HepG2 (cell line): Measurements from ENCODE around the gene PRKD2. TPM values are rescaled to one million over a fixed set of nuclear protein-coding genes. Genes with fewer than 3 reads are reported as not detected.

Experiments
- ATF1 ChIP-seq: IDR thresholded peaks from 2 replicates; pipeline ENCODE4 v1.6.1; 2016; ENCODE audit warnings: mild to moderate bottlenecking, control low read depth
- DPF2 ChIP-seq: sonication (generic); formaldehyde crosslinking; IDR thresholded peaks from 2 replicates; pipeline ENCODE4 v1.4.0; 2020; ENCODE audit warnings: mild to moderate bottlenecking, low read depth, missing genetic modification reagents, borderline replicate concordance
- EZH2 ChIP-seq: conservative IDR thresholded peaks from 2 replicates; pipeline ENCODE4 v1.6.1; 2012; ENCODE audit warnings: mild to moderate bottlenecking, low read depth, low read length, moderate library complexity
- KLF11 ChIP-seq: IDR thresholded peaks from 2 replicates; pipeline ENCODE4 v1.6.1; 2016; ENCODE audit warnings: missing compliant biosample characterization
- MATR3 ChIP-seq: sonication (generic); formaldehyde crosslinking; IDR thresholded peaks from 2 replicates; pipeline ENCODE4 v1.4.0; 2020; ENCODE audit warnings: missing genetic modification reagents
- MTA1 ChIP-seq: sonication (generic); formaldehyde crosslinking; IDR thresholded peaks from 2 replicates; pipeline ENCODE4 v1.4.0; 2020; ENCODE audit warnings: missing genetic modification reagents, mild to moderate bottlenecking, borderline replicate concordance
- NFIB ChIP-seq: sonication (generic); formaldehyde crosslinking; IDR thresholded peaks from 2 replicates; pipeline ENCODE4 v1.9.0; 2021; ENCODE audit warnings: missing genetic modification reagents, mild to moderate bottlenecking, borderline replicate concordance
- NONO ChIP-seq, 2 experiments: fragments of 450-650 bp in 1 of 2; sonication (generic) in 1 of 2; formaldehyde crosslinking in 1 of 2; IDR thresholded peaks in 1 of 2; conservative IDR thresholded peaks in 1 of 2; 2 replicates each; pipeline versions ENCODE4 v1.6.1 to v1.8.0; 2017 to 2022; ENCODE audit warnings: mild to moderate bottlenecking in 1 of 2, missing genetic modification reagents in 1 of 2, moderate library complexity in 1 of 2
- NR2C2 ChIP-seq: sonication (generic); formaldehyde crosslinking; IDR thresholded peaks from 2 replicates; pipeline ENCODE4 v1.4.0; 2020; ENCODE audit warnings: missing genetic modification reagents, mild to moderate bottlenecking, moderate library complexity, borderline replicate concordance
- PHB2 ChIP-seq: fragments of 450-650 bp; IDR thresholded peaks from 2 replicates; pipeline ENCODE4 v1.6.1; 2018; ENCODE audit not compliant: partially characterized antibody
- RAD21 ChIP-seq: fragments of 450-650 bp; formaldehyde crosslinking; IDR thresholded peaks from 2 replicates; pipeline ENCODE4 v1.5.0; 2020; ENCODE audit warnings: mild to moderate bottlenecking
- RFXAP ChIP-seq: sonication (generic); formaldehyde crosslinking; IDR thresholded peaks from 2 replicates; pipeline ENCODE4 v1.4.0; 2020; ENCODE audit warnings: missing genetic modification reagents, borderline replicate concordance
- SIN3A ChIP-seq: IDR thresholded peaks from 2 replicates; pipeline ENCODE4 v1.6.1; 2011; ENCODE audit warnings: low read depth, mild to moderate bottlenecking, control low read depth, low read length, borderline replicate concordance
- SNRNP70 ChIP-seq: fragments of 200-400 bp; formaldehyde crosslinking; IDR thresholded peaks from 2 replicates; pipeline ENCODE4 v1.6.1; 2017; ENCODE audit warnings: mild to moderate bottlenecking, low read depth, low read length, moderate library complexity
- TBP ChIP-seq: sonication (generic); formaldehyde crosslinking; IDR thresholded peaks from 2 replicates; pipeline ENCODE4 v1.5.0; 2020; ENCODE audit warnings: missing genetic modification reagents
- ZNF101 ChIP-seq: sonication (generic); formaldehyde crosslinking; IDR thresholded peaks from 2 replicates; pipeline ENCODE4 v1.4.0; 2020; ENCODE audit warnings: mild to moderate bottlenecking, low read depth, missing genetic modification reagents, borderline replicate concordance
- ZNF205 ChIP-seq: IDR thresholded peaks from 2 replicates; pipeline ENCODE4 v1.6.1; 2018; ENCODE audit warnings: missing biosample characterization, missing genetic modification reagents
- ZNF282 ChIP-seq: fragments of 450-650 bp; IDR thresholded peaks from 2 replicates; pipeline ENCODE4 v1.6.1; 2018; ENCODE audit not compliant: partially characterized antibody
- ZNF33B ChIP-seq: sonication (generic); formaldehyde crosslinking; IDR thresholded peaks from 2 replicates; pipeline ENCODE4 v1.5.1; 2020; ENCODE audit warnings: mild to moderate bottlenecking, missing genetic modification reagents
- ZNF44 ChIP-seq: sonication (generic); formaldehyde crosslinking; IDR thresholded peaks from 2 replicates; pipeline ENCODE4 v1.5.1; 2020; ENCODE audit warnings: mild to moderate bottlenecking, missing genetic modification reagents
- ZNF546 ChIP-seq: sonication (generic); formaldehyde crosslinking; conservative IDR thresholded peaks from 2 replicates; pipeline ENCODE4 v1.8.1; 2023; ENCODE audit warnings: mild to moderate bottlenecking, missing genetic modification reagents
- ZNF629 ChIP-seq: sonication (generic); formaldehyde crosslinking; conservative IDR thresholded peaks from 2 replicates; pipeline ENCODE4 v1.5.0; 2020; ENCODE audit warnings: missing genetic modification reagents
- ZNF710 ChIP-seq: sonication (generic); formaldehyde crosslinking; IDR thresholded peaks from 2 replicates; pipeline ENCODE4 v1.5.0; 2020; ENCODE audit warnings: mild to moderate bottlenecking, missing genetic modification reagents, borderline replicate concordance
- ZNF784 ChIP-seq: sonication (generic); formaldehyde crosslinking; IDR thresholded peaks from 2 replicates; pipeline ENCODE4 v1.5.1; 2020; ENCODE audit warnings: missing genetic modification reagents, mild to moderate bottlenecking, borderline replicate concordance
- polyA plus RNA-seq, 8 experiments: library from polyadenylated mRNA; depleted of rRNA in 3 of 8; stranded (reverse) in 7 of 8; unstranded in 1 of 8; fragments of >200 nt; fragmentation: Illumina TruSeq in 4 of 8; extraction: Trizol in 4 of 8; gene quantifications; 2 replicates each; pipeline versions ENCODE4 v1.2.1 to v1.2.3, GENCODE V29; 2011 to 2016; ENCODE audit warnings: low read depth in 4 of 8, missing spikeins in 1 of 8, mixed read lengths in 1 of 8; ENCODE audit not compliant: insufficient read depth in 1 of 8
- total RNA-seq, 5 experiments: library from RNA; depleted of rRNA; stranded (reverse); fragments of >200 nt; fragmentation: Illumina TruSeq; extraction: Trizol; gene quantifications; 2 replicates each; pipeline ENCODE4 v1.2.3, GENCODE V29; 2016; ENCODE audit warnings: low read depth in 1 of 5
- TF ChIP-seq, protein P1 (sequence below): sonication (generic); formaldehyde crosslinking; IDR thresholded peaks from 2 replicates; pipeline ENCODE4 v1.8.1; 2023; ENCODE audit warnings: mild to moderate bottlenecking, missing genetic modification reagents, borderline replicate concordance

The PRKD2 gene
- total and polyA plus RNA-seq, 2 of the 13 experiments (the other 11 are each of a cell fraction or from before 2014, with no cell fraction given) = 6.7 to 7.3 TPM

- TF ChIP-seq ZNF710 (CRISPR knock-in tag) (no peak), NONO (IDR thresholded peaks at IDR 0.05) (no peak), NONO (CRISPR knock-in tag; conservative IDR thresholded peaks at IDR 0.05) (no peak), KLF11 (0 out of 2 replicates have a peak, but pooled peaks have one; percentile 52), PHB2 (no peak), MATR3 (CRISPR knock-in tag) (no peak), ZNF784 (CRISPR knock-in tag) (no peak), EZH2 (no peak), ZNF101 (CRISPR knock-in tag) (no peak), ZNF546 (CRISPR knock-in tag) (no peak), MTA1 (CRISPR knock-in tag) (no peak), RFXAP (peak; percentile 79; the same call in 1 of the 2 replicates), ZNF205 (no peak), ATF1 (CRISPR knock-in tag) (no peak), NFIB (CRISPR knock-in tag) (no peak), RAD21 (no peak), SIN3A (peak; percentile 82; the same call in 1 of the 2 replicates), ZNF33B (CRISPR knock-in tag) (no peak), TBP (CRISPR knock-in tag) (no peak), NR2C2 (CRISPR knock-in tag) (no peak), ZNF282 (no peak), SNRNP70 (no peak), DPF2 (no peak), ZNF44 (0 out of 2 replicates have a peak, but pooled peaks have one; percentile 9), ZNF629 (CRISPR knock-in tag) (peak; percentile 27; the same call in 1 of the 2 replicates)
- TF ChIP-seq, protein P1, sequence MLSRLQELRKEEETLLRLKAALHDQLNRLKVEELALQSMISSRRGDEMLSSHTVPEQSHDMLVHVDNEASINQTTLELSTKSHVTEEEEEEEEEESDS (CRISPR knock-in tag) = no peak
Measured at GRCh38 chr19:46661020-46661731, 55.7 kb downstream of the PRKD2 start, which contains the start of gene DACT3 (continued).
